ENCODE data around the gene PRRT3.
"Not testable (repeated sequence)": the region's sequence is repeated elsewhere in the genome, so short reads cannot be mapped to it uniquely, and the experiment has no call there.

The PRRT3 gene

DNA sequence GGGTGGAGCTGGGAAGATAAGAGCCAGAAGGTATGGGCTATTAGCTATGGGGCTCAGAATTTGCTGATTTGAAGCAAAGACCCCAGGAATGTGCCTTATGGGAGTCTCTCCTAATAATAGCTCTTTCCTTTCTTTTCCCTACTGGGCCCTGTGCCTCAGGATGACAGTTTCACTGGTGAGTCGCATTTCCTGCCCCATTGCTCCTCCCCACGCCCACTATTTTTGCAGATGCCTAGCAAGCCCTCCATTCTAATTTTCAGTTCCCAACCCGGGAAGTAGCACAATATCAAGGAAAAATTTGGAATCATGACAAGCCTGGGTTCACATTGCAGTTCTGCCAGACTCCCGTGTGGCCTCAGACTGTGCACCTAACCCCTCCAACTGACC is 49.0 kb downstream of the PRRT3 start:
- in situ Hi-C loops (cut with HindIII; ENCODE audit: low pct_ligation_motif_present, low sequenced_read_pairs): no loop called here
- Histone ChIP-seq H3K27ac (no peak overlapping the region), H3K4me3 (ENCODE audit: low read depth, low read length) (no peak overlapping the region), H3K36me3 (replicated peaks) (no peaks in the 10 kb centered on the region), H3K27me3 (replicated peaks) (no peaks in the 10 kb centered on the region)
- DNase-seq: no peak
- TF ChIP-seq, protein P1, sequence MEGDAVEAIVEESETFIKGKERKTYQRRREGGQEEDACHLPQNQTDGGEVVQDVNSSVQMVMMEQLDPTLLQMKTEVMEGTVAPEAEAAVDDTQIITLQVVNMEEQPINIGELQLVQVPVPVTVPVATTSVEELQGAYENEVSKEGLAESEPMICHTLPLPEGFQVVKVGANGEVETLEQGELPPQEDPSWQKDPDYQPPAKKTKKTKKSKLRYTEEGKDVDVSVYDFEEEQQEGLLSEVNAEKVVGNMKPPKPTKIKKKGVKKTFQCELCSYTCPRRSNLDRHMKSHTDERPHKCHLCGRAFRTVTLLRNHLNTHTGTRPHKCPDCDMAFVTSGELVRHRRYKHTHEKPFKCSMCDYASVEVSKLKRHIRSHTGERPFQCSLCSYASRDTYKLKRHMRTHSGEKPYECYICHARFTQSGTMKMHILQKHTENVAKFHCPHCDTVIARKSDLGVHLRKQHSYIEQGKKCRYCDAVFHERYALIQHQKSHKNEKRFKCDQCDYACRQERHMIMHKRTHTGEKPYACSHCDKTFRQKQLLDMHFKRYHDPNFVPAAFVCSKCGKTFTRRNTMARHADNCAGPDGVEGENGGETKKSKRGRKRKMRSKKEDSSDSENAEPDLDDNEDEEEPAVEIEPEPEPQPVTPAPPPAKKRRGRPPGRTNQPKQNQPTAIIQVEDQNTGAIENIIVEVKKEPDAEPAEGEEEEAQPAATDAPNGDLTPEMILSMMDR (IDR thresholded peaks at IDR 0.05; ENCODE audit: low read depth, low read length, missing control alignments): no peak

- in situ Hi-C loops (cut with HindIII; ENCODE audit: low pct_ligation_motif_present, low sequenced_read_pairs): no loop called here
- TF ChIP-seq, protein P1 (IDR thresholded peaks at IDR 0.05; ENCODE audit: low read depth, low read length, missing control alignments): no peak
- H3K4me3 ChIP-seq (ENCODE audit: low read depth, low read length): no peak within 1 kb of the TSS
- no peaks in the 10 kb centered on the region for H3K36me3 ChIP-seq (replicated peaks)
- no peak within 1 kb of the TSS for H3K27ac ChIP-seq
- DNase-seq: no peak
- no peaks in the 10 kb centered on the region for H3K27me3 ChIP-seq (replicated peaks)
Observed at GRCh38 chr3:9902372-9903237, 49.6 kb downstream of the PRRT3 start, which contains the start of gene IL17RE. IL17RE (plus strand) TSS chr3:9902848; CDS start chr3:9902933, 85 bp downstream.

GRCh38 chr3:9901967-9902366 is 50.2 kb downstream of the PRRT3 start:
- no peaks in the 10 kb centered on the region for H3K36me3 ChIP-seq (replicated peaks)
- in situ Hi-C loops (cut with HindIII; ENCODE audit: low pct_ligation_motif_present, low sequenced_read_pairs): no loop called here
- no peak for DNase-seq
- no peak overlapping the region for H3K27ac ChIP-seq
- TF ChIP-seq, protein P1 (IDR thresholded peaks at IDR 0.05; ENCODE audit: low read depth, low read length, missing control alignments): no peak
- no peaks in the 10 kb centered on the region for H3K27me3 ChIP-seq (replicated peaks)
- H3K4me3 ChIP-seq (ENCODE audit: low read depth, low read length): no peak overlapping the region

- DNase-seq; in situ Hi-C loops (cut with HindIII; ENCODE audit: low pct_ligation_motif_present, low sequenced_read_pairs): not testable (repeated sequence)
Observed at GRCh38 chr3:9900965-9901415, 51.2 kb downstream of the PRRT3 start.

GRCh38 chr3:9899289-9899791 is 52.9 kb downstream of the PRRT3 start:
- Histone ChIP-seq H3K27ac (no peak overlapping the region), H3K4me3 (ENCODE audit: low read depth, low read length) (no peak overlapping the region), H3K36me3 (replicated peaks) (no peaks in the 10 kb centered on the region), H3K27me3 (replicated peaks) (no peaks in the 10 kb centered on the region)
- in situ Hi-C loops (cut with HindIII; ENCODE audit: low pct_ligation_motif_present, low sequenced_read_pairs): no loop called here
- no peak for DNase-seq
- TF ChIP-seq, protein P1 (IDR thresholded peaks at IDR 0.05; ENCODE audit: low read depth, low read length, missing control alignments): no peak

More at GRCh38 chr3:9900965-9901415, 51.2 kb downstream of the PRRT3 start:
- H3K4me3 ChIP-seq (ENCODE audit: low read depth, low read length); H3K27me3 ChIP-seq (replicated peaks); H3K36me3 ChIP-seq (replicated peaks); H3K27ac ChIP-seq: not testable (repeated sequence)

DNA sequence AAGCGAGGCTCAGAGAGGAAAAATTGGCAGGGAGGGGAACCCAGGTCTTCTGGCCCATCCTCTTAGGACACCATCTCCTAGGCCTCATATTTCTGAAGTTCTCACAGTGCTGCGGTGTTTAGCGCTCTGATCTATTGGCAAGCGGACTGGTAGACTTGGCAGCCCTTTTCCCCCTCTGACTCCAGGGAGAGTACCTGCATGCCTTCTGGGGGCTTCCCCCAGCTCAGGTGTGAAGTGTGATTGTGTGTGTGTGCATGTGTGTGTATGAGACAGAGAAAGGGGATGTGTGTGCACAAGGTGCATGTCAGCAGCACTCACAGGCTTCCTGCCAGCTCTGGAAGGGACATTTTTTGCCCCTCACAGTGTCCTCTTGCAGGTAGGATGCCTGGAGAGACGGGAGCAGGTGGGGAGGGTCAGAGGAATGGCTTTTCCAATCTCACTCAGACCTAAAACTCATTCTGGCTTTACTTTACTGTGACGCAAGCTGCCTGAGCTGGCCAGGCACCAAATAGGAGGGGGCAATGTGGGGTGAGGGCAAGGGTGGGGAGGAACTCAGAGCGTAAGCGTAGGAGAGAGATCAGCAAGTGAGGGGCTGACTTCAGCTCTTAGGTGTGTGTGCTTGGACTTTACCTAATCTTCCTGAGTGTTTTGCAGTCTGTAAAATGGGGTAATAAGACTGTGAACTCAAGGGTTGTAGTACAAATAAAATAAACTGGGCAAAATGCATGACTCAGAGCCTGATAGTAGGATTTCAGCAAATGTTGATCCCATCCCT is 53.6 kb downstream of the PRRT3 start:
- Histone ChIP-seq H3K27ac (no peak overlapping the region), H3K27me3 (replicated peaks) (no peaks in the 10 kb centered on the region), H3K4me3 (ENCODE audit: low read depth, low read length) (no peak overlapping the region), H3K36me3 (replicated peaks) (peaks cover 1% of the 10 kb centered on the region)
- TF ChIP-seq, protein P1 (IDR thresholded peaks at IDR 0.05; ENCODE audit: low read depth, low read length, missing control alignments): no peak
- DNase-seq: no peak
- in situ Hi-C loops (cut with HindIII; ENCODE audit: low pct_ligation_motif_present, low sequenced_read_pairs): no loop called here
